ENCODE data around the gene KATNB1.

The KATNB1 gene

GRCh38 chr16:57721356-57722209 lies 14.0 kb upstream of the KATNB1 start:
- Histone ChIP-seq H3K79me2 (ENCODE audit: control insufficient read depth, insufficient read depth, low read length, poor library complexity) (no peaks in the 10 kb centered on the region), H2AK5ac (ENCODE audit: low read length) (no peak overlapping the region), H3K27ac (ENCODE audit: low read depth, low read length) (no peak overlapping the region), H3K18ac (ENCODE audit: low read length) (no peak overlapping the region), H2BK12ac (ENCODE audit: low read length) (no peak overlapping the region), H3K79me1 (ENCODE audit: low read length) (no peaks in the 10 kb centered on the region), H3K4me3 (ENCODE audit: low read depth, low read length) (no peak overlapping the region), H3K4me2 (ENCODE audit: low read length) (no peak overlapping the region), H3K23ac (ENCODE audit: low read length) (no peak overlapping the region), H4K12ac (ENCODE audit: low read depth, low read length) (no peak overlapping the region), H3K4ac (ENCODE audit: low read depth, low read length) (no peak overlapping the region), H3K4me1 (ENCODE audit: control insufficient read depth in 1 of 2, insufficient read depth in 2 of 2, low read length in 2 of 2) (no peaks in the 10 kb centered on the region), H4K91ac (ENCODE audit: low read depth, low read length) (no peak overlapping the region), H3K36me3 (ENCODE audit: control insufficient read depth in 1 of 2, insufficient read depth in 2 of 2, low read length in 2 of 2) (no peaks in the 10 kb centered on the region), H2BK5ac (ENCODE audit: low read depth, low read length, poor library complexity) (no peak overlapping the region), H3K27me3 (ENCODE audit: insufficient read depth, low read length) (no peaks in the 10 kb centered on the region), H3K14ac (ENCODE audit: low read length) (no peak overlapping the region), H3K9me3 (ENCODE audit: insufficient read depth, low read depth, low read length) (no peaks in the 10 kb centered on the region), H4K8ac (ENCODE audit: low read depth, low read length) (no peak overlapping the region), H2BK120ac (ENCODE audit: insufficient read depth, low read length, poor library complexity) (no peak overlapping the region), H3K9ac (ENCODE audit: low read length) (no peak overlapping the region), H2AFZ (ENCODE audit: insufficient read depth, low read length, poor library complexity) (no peak overlapping the region)
- WGBS (ENCODE audit: extremely low coverage, insufficient coverage, insufficient read length): no CpG with 5 or more reads among the region's 17 CpGs
- DNase-seq: no peak

- Histone ChIP-seq H3K9me3 (ENCODE audit: insufficient read depth, low read depth, low read length) (no peaks in the 10 kb centered on the region), H4K12ac (ENCODE audit: low read depth, low read length) (no peak overlapping the region), H3K4me1 (ENCODE audit: control insufficient read depth in 1 of 2, insufficient read depth in 2 of 2, low read length in 2 of 2) (no peaks in the 10 kb centered on the region), H3K18ac (ENCODE audit: low read length) (no peak overlapping the region), H3K27ac (ENCODE audit: low read depth, low read length) (no peak overlapping the region), H3K27me3 (ENCODE audit: insufficient read depth, low read length) (no peaks in the 10 kb centered on the region), H2AK5ac (ENCODE audit: low read length) (no peak overlapping the region), H3K79me1 (ENCODE audit: low read length) (no peaks in the 10 kb centered on the region), H3K4me2 (ENCODE audit: low read length) (no peak overlapping the region), H3K9ac (ENCODE audit: low read length) (no peak overlapping the region), H3K36me3 (ENCODE audit: control insufficient read depth in 1 of 2, insufficient read depth in 2 of 2, low read length in 2 of 2) (no peaks in the 10 kb centered on the region), H3K4me3 (ENCODE audit: low read depth, low read length) (no peak overlapping the region), H2BK12ac (ENCODE audit: low read length) (no peak overlapping the region), H3K23ac (ENCODE audit: low read length) (no peak overlapping the region), H3K14ac (ENCODE audit: low read length) (no peak overlapping the region), H2BK5ac (ENCODE audit: low read depth, low read length, poor library complexity) (no peak overlapping the region), H2AFZ (ENCODE audit: insufficient read depth, low read length, poor library complexity) (no peak overlapping the region), H2BK120ac (ENCODE audit: insufficient read depth, low read length, poor library complexity) (no peak overlapping the region), H4K8ac (ENCODE audit: low read depth, low read length) (no peak overlapping the region), H4K91ac (ENCODE audit: low read depth, low read length) (no peak overlapping the region), H3K79me2 (ENCODE audit: control insufficient read depth, insufficient read depth, low read length, poor library complexity) (no peaks in the 10 kb centered on the region), H3K4ac (ENCODE audit: low read depth, low read length) (no peak overlapping the region)
- no peak for DNase-seq
- no CpG with 5 or more reads among the region's 2 CpGs for WGBS (ENCODE audit: extremely low coverage, insufficient coverage, insufficient read length)
Measured at GRCh38 chr16:57722210-57722499, 13.4 kb upstream of the KATNB1 start.

- Histone ChIP-seq H4K8ac (ENCODE audit: low read depth, low read length) (no peak overlapping the region), H3K18ac (ENCODE audit: low read length) (no peak overlapping the region), H3K36me3 (ENCODE audit: control insufficient read depth in 1 of 2, insufficient read depth in 2 of 2, low read length in 2 of 2) (no peaks in the 10 kb centered on the region), H2AK5ac (ENCODE audit: low read length) (no peak overlapping the region), H3K4me3 (ENCODE audit: low read depth, low read length) (no peak overlapping the region), H3K27ac (ENCODE audit: low read depth, low read length) (no peak overlapping the region), H2BK120ac (ENCODE audit: insufficient read depth, low read length, poor library complexity) (no peak overlapping the region), H2BK5ac (ENCODE audit: low read depth, low read length, poor library complexity) (no peak overlapping the region), H4K91ac (ENCODE audit: low read depth, low read length) (no peak overlapping the region), H3K4ac (ENCODE audit: low read depth, low read length) (no peak overlapping the region), H3K4me1 (ENCODE audit: control insufficient read depth in 1 of 2, insufficient read depth in 2 of 2, low read length in 2 of 2) (no peaks in the 10 kb centered on the region), H3K23ac (ENCODE audit: low read length) (no peak overlapping the region), H3K27me3 (ENCODE audit: insufficient read depth, low read length) (no peaks in the 10 kb centered on the region), H3K79me1 (ENCODE audit: low read length) (no peaks in the 10 kb centered on the region), H3K79me2 (ENCODE audit: control insufficient read depth, insufficient read depth, low read length, poor library complexity) (no peaks in the 10 kb centered on the region), H2AFZ (ENCODE audit: insufficient read depth, low read length, poor library complexity) (no peak overlapping the region), H3K4me2 (ENCODE audit: low read length) (no peak overlapping the region), H3K9ac (ENCODE audit: low read length) (no peak overlapping the region), H3K14ac (ENCODE audit: low read length) (no peak overlapping the region), H3K9me3 (ENCODE audit: insufficient read depth, low read depth, low read length) (no peaks in the 10 kb centered on the region), H4K12ac (ENCODE audit: low read depth, low read length) (no peak overlapping the region), H2BK12ac (ENCODE audit: low read length) (no peak overlapping the region)
- no peak for DNase-seq
- no CpG with 5 or more reads among the region's 11 CpGs for WGBS (ENCODE audit: extremely low coverage, insufficient coverage, insufficient read length)
Measured at GRCh38 chr16:57722651-57723050, 12.9 kb upstream of the KATNB1 start.

GRCh38 chr16:57723170-57723569 lies 12.4 kb upstream of the KATNB1 start:
- Histone ChIP-seq H3K14ac (ENCODE audit: low read length) (no peak overlapping the region), H3K36me3 (ENCODE audit: control insufficient read depth in 1 of 2, insufficient read depth in 2 of 2, low read length in 2 of 2) (no peaks in the 10 kb centered on the region), H2BK120ac (ENCODE audit: insufficient read depth, low read length, poor library complexity) (no peak overlapping the region), H2AK5ac (ENCODE audit: low read length) (no peak overlapping the region), H4K8ac (ENCODE audit: low read depth, low read length) (no peak overlapping the region), H3K23ac (ENCODE audit: low read length) (no peak overlapping the region), H3K27ac (ENCODE audit: low read depth, low read length) (no peak overlapping the region), H3K79me2 (ENCODE audit: control insufficient read depth, insufficient read depth, low read length, poor library complexity) (no peaks in the 10 kb centered on the region), H3K9ac (ENCODE audit: low read length) (no peak overlapping the region), H2AFZ (ENCODE audit: insufficient read depth, low read length, poor library complexity) (no peak overlapping the region), H3K18ac (ENCODE audit: low read length) (no peak overlapping the region), H3K27me3 (ENCODE audit: insufficient read depth, low read length) (no peaks in the 10 kb centered on the region), H3K4me1 (ENCODE audit: control insufficient read depth in 1 of 2, insufficient read depth in 2 of 2, low read length in 2 of 2) (no peaks in the 10 kb centered on the region), H4K91ac (ENCODE audit: low read depth, low read length) (no peak overlapping the region), H3K4me3 (ENCODE audit: low read depth, low read length) (no peak overlapping the region), H2BK5ac (ENCODE audit: low read depth, low read length, poor library complexity) (no peak overlapping the region), H2BK12ac (ENCODE audit: low read length) (no peak overlapping the region), H3K4me2 (ENCODE audit: low read length) (no peak overlapping the region), H3K79me1 (ENCODE audit: low read length) (no peaks in the 10 kb centered on the region), H3K4ac (ENCODE audit: low read depth, low read length) (no peak overlapping the region), H3K9me3 (ENCODE audit: insufficient read depth, low read depth, low read length) (no peaks in the 10 kb centered on the region), H4K12ac (ENCODE audit: low read depth, low read length) (no peak overlapping the region)
- WGBS (ENCODE audit: extremely low coverage, insufficient coverage, insufficient read length): no CpG with 5 or more reads among the region's 7 CpGs
- peak in 1 of 2 donors; percentile 24 for DNase-seq
